Stimulated activated CD8-positive, alpha-beta memory T cell treated with anti-CD3 and anti-CD28 coated beads, Interleukin-4, amount 100 ng/mL, for 4 hours (primary cell): ENCODE measurements around the gene FAM228A.
"Not testable (repeated sequence)": the region's sequence is repeated elsewhere in the genome, so short reads cannot be mapped to it uniquely, and the experiment has no call there.

ENCODE experiments used
- DNase-seq, 2 donors: peaks; one replicate each; pipeline ENCODE4 v3.0.0-alpha.2; 2020; ENCODE audit warnings: low read depth in 2 of 2, low spot score in 1 of 2

FAM228A gene

GRCh38 chr2:24174851-24175277, at the start of gene FAM228A:
FAM228A (plus strand) TSS chr2:24175053; CDS start chr2:24175481, 428 bp downstream.
- DNase-seq: no peak

- no peak for DNase-seq
Measured at GRCh38 chr2:24125956-24126355, 48.9 kb upstream of the FAM228A start.

- no peak for DNase-seq
Measured at GRCh38 chr2:24132543-24132942, 42.3 kb upstream of the FAM228A start.

DNA sequence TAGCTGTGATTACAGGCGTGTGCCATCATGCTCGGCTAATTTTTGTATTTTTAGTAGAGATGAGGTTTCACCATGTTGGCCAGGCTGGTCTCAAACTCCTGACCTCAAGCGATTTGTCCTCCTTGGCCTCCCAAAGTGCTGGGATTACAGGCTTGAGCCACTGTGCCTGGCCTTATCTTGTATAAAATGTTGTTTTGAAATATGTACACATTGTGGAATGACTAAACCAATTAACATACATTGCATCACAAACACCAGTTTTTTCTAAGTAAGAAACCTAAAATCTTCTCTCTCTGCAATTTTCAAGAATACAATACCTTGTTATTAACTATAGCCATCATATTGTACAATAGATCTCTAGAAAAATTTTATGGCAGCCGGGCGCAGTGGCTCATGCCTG, 34.5 kb upstream of the FAM228A start:
- not testable (repeated sequence) for DNase-seq

DNA sequence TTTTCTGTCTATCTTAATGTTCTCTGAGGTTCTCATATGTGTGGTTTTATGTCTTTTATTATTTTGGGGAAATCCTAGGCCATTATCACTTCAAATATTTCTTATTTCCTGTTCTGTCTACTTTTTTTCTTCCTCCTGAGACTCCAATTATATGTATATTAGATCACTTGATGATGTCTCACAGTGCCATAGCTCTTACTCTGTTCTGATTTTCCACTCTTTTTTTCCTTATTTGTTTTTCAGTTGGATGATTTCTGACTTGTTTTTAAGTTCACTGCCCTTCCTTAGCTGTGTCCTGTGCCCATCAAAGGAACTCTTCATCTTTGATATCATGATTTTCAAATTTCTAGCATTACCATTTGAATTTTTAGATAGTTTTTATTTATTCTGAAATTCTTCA, 27.5 kb upstream of the FAM228A start:
- DNase-seq: no peak

GRCh38 chr2:24152413-24153197, 22.2 kb upstream of the FAM228A start:
- DNase-seq: no peak

DNA sequence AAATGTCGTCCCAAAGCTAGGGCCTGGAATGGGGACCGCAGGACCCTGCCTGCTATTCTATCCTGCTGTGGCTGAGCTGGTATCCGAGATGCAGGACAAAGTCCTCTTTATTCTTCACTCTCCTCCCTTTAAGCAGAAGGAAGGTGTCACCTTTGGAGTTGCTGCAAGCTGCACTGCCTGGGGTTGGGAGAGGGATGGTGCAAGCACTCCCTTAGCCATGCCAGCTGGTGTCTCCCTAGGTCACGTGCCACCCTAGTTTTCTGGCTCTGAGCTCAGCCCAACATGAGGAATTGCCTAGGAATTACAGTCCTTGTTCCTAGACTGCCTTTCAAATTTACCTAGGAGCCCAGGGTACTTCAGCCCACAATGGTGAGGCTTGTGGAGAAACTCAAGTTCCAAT, 21.4 kb upstream of the FAM228A start:
- DNase-seq: no peak

- DNase-seq: no peak
Measured at GRCh38 chr2:24158131-24158530, 16.7 kb upstream of the FAM228A start.

- no peak for DNase-seq
Measured at GRCh38 chr2:24159708-24160107, 15.1 kb upstream of the FAM228A start.

DNA sequence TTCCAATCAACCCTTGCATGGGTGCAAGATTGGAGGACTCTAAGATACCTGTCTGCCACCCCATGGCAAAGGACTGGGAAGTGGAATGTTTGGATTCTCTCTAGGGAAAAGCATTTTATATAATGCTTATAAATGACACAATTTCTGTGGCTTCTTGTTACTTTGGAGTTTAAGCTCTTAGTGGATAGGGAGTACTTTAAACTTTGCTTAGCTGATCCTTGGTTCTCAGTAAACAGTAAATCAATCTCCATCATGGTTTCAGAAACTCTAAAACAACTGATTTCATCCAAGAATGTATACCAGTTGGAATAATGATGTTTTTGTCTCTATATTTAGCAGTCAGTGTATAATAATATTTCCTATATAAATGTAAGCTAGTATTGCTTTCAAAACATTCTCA, 14.1 kb upstream of the FAM228A start:
- no peak for DNase-seq

- no peak for DNase-seq
Measured at GRCh38 chr2:24162494-24162893, 12.4 kb upstream of the FAM228A start.

- no peak for DNase-seq
Measured at GRCh38 chr2:24163186-24163585, 11.7 kb upstream of the FAM228A start.

- DNase-seq: no peak
Measured at GRCh38 chr2:24163601-24164000, 11.3 kb upstream of the FAM228A start.

- peak; percentile 4 to 12 for DNase-seq
Measured at GRCh38 chr2:24164416-24164973, 10.4 kb upstream of the FAM228A start.

GRCh38 chr2:24169023-24169422, 5.8 kb upstream of the FAM228A start:
- no peak for DNase-seq

GRCh38 chr2:24175631-24176187, 856 bp downstream of the FAM228A start:
- DNase-seq: no peak

DNA sequence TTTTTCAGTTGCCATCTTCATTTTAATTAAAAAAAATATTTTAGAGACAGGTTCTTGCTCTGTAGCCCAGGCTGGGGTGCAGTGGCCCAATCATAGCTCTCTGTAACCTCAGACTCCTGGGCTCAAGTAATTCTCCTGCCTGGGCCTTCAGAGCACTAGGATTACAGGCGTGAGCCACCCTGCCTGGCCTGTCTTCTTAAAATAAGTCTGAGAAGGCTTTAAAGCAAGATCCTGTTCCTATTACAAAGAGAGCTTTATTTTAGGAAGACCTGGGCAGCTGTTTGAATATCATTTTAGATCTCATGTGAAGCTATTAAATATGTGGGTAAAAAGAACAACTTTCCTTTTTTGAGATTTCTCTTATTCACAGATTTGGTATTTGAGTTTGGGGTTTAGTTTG, 1.5 kb downstream of the FAM228A start:
- no peak for DNase-seq

GRCh38 chr2:24179683-24180082, 4.8 kb downstream of the FAM228A start:
- no peak for DNase-seq

DNA sequence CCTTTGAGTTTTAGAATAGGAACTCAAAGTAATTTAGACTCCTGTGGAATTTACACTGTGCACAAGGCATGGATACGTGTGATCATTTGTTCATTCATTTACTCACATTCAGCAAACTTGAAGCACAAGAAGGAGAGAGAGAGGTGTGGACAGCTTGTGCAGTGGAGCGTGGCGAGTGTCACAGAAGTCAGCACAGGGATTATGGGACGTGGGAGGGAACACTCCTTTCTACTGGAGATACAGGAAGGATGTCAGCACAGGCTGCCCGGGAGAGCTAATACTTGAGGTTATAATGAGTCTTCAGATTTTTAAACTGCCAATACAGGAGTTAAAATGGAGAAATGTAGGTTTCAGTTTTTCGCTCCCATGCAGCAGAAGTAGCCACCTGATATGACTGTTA, 7.0 kb downstream of the FAM228A start:
- no peak for DNase-seq

DNA sequence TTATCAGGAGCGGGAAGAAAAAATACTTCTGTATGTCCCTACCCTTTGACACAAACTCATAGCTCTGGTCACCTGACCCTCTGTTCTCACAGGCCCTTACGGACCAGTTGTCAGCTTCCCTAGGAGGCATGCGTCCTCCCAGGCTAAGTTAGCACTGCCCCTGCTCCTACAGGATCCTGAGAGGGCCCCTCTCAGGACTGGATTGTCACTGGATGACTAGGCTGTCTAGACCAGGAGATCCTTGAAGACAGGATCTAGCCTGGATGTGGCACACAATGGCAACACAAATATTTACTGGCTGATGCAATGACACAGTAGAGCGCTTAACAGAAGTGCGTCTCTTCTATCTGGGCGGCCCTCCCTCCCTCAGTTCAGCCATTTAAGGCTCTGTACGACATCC, 7.7 kb downstream of the FAM228A start:
- DNase-seq: no peak

DNA sequence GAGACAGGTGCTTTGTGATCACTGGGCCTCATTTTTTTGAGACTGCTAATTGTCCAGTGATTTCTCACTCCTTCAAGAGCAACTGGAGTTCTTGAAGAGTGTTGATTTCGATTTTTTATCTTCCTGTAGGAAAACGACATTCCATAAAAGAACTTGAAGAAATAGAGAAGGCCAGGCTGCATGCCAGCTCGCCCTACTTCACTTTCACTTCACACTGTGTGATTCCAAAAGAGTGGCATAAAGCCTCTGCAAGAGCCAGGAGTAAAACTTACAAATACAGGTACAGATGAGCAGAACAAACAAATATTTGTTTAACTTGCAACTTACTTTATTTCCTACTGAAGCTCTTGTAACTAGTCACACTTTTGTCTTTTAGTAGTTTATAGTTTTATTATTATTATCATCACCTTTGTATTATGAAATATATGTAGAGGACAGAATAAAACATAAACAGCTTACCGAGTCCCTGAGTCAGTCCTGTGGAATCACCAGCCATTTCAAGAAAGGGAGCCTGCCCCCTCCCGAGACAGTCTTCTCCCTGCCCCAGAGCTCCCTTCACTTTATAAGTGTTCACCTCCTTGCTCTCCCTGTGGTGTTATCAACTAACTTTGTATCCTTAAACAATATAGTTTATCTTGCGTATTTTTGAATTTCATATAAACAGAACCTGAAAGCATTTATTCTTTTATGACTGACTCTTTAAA, 8.7 kb downstream of the FAM228A start:
- DNase-seq: no peak

- no peak for DNase-seq
Measured at GRCh38 chr2:24189551-24189950, 14.7 kb downstream of the FAM228A start.
